Omental fat pad (tissue), 4 donors: ENCODE data around the gene NR2F1-AS1. TPM values are rescaled to one million over a fixed set of nuclear protein-coding genes. Genes with fewer than 3 reads are reported as not detected.
"Not testable (repeated sequence)": the region's sequence is repeated elsewhere in the genome, so short reads cannot be mapped to it uniquely, and the experiment has no call there.

Source experiments
- ATAC-seq: fragments of 150-250 bp; one replicate; pipeline ENCODE4 v1.9.1; 2016; ENCODE audit warnings: mild to moderate bottlenecking, moderate library complexity; ENCODE audit not compliant: low FRiP score
- DNase-seq: peaks from one replicate; pipeline ENCODE4 v3.0.0-alpha.2; 2019; ENCODE audit warnings: low spot score
- total RNA-seq, 4 donors: library from RNA; depleted of rRNA; stranded (reverse); fragments of >200 nt; gene quantifications; one replicate each; pipeline ENCODE4 v1.1.0, GENCODE V29; 2016
- TF ChIP-seq, protein P1 (sequence below), 3 donors: fragments of 450-650 bp; IDR thresholded peaks; one replicate each; pipeline ENCODE4 v1.5.1; 2016 to 2017; ENCODE audit warnings: antibody characterized with exemption in 3 of 3, mild to moderate bottlenecking in 3 of 3, moderate library complexity in 2 of 3

Gene NR2F1-AS1
- total RNA-seq, 4 donors from 2014 or later, result 17.3 to 31.0 (median 22.9) TPM

DNA sequence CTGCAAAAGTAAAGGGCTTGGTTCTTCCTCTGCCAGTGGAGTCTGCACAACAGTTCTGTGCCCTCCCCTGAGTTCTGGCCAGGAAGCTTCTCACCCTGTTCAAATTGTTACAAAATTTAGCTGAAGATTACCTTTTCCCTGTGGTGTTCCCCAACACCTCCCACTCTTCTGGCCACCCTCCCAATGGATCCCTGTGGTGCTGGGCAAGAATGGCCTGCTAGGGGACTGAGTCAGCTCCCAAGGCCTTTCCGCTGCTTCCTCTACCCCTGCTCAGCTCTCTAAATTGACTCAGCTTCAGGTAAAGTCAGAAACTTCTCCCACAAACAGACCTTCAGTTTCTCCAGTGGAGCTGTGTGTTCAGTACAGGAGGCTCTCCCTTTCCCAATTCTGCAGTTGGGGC is 186.0 kb downstream of the NR2F1-AS1 start:
- TF ChIP-seq, protein P1, sequence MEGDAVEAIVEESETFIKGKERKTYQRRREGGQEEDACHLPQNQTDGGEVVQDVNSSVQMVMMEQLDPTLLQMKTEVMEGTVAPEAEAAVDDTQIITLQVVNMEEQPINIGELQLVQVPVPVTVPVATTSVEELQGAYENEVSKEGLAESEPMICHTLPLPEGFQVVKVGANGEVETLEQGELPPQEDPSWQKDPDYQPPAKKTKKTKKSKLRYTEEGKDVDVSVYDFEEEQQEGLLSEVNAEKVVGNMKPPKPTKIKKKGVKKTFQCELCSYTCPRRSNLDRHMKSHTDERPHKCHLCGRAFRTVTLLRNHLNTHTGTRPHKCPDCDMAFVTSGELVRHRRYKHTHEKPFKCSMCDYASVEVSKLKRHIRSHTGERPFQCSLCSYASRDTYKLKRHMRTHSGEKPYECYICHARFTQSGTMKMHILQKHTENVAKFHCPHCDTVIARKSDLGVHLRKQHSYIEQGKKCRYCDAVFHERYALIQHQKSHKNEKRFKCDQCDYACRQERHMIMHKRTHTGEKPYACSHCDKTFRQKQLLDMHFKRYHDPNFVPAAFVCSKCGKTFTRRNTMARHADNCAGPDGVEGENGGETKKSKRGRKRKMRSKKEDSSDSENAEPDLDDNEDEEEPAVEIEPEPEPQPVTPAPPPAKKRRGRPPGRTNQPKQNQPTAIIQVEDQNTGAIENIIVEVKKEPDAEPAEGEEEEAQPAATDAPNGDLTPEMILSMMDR (IDR thresholded peaks at IDR 0.05), result no peak
- no peak for DNase-seq
- ATAC-seq, result no peak

DNA sequence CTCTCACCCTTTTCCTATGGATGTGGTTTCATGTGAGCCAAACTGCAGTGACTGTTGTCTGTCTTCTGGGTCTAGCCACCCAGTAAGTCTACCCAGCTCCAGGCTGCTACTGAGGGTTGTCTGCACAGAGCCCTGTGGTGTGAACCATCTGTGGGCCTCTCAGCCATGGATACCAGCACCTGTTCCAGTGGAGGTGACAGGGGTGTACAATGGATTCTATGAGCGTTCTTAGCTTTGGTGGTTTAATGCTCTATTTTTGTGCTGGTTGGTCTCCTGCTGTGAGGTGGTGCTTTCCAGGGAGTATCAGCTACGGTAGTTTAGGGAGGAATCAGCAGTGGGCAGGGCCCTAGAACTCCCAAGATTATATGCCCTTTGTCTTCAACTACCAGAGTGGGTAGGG is 186.7 kb downstream of the NR2F1-AS1 start:
- TF ChIP-seq, protein P1 (IDR thresholded peaks at IDR 0.05), result no peak
- DNase-seq (no peak), ATAC-seq (no peak)

DNA sequence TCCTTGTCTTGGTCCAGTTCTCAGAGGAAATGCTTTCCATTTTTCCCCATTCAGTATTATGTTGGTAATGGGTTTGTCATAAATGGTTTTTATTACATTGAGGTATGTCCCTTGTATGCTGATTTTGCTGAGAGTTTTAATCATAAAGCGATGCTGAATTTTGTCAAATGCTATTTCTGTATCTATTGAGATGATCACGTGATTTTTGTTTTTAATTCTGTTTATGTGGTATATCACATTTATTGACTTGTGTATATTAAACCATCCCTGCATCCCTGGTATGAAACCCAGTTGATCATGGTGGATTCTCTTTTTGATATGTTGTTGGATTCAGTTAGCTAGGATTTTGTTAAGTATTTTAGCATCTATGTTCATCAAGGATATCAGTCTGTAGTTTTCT is 189.8 kb downstream of the NR2F1-AS1 start:
- not testable (repeated sequence) for DNase-seq, ATAC-seq

DNA sequence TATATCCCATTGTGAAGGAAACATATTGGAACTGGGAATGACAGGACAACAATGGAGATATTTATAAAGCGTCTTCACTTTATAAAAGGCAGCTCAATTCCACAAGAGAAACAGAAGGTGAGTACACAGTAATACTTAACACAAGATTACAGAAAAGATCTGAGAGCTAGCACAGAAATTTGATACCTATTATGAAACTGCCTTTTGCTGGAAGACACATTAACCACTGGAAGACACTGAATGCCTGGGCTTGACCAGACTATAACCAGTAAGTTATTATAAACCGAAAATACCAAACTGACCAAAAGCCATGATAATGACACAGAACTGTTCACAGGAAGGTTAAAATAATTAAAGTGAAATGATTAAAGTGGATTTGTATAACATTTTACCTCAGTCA is 195.4 kb downstream of the NR2F1-AS1 start:
- ATAC-seq (no peak), DNase-seq (no peak)
- TF ChIP-seq, protein P1 (IDR thresholded peaks at IDR 0.05), result no peak

DNA sequence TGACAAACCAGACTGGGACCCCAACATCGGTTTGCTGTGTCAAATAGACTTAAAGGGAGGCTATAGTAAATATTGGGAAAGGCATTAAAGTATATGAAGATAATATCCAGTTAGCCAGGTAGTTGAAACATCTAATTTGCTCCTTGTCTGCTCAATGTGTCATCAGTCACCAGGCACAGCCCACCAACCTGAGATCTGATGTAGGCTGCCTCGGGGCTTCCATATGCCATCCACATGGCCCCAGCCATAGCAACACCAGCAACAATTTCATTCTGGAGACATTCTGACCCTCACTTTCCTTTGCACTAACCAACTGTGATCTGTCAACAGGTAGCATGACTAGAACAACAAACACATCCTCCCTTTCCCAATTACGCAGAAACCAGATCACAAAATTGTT is 196.0 kb downstream of the NR2F1-AS1 start:
- no peak for ATAC-seq
- DNase-seq, result no peak
- TF ChIP-seq, protein P1 (IDR thresholded peaks at IDR 0.05), result no peak

DNA sequence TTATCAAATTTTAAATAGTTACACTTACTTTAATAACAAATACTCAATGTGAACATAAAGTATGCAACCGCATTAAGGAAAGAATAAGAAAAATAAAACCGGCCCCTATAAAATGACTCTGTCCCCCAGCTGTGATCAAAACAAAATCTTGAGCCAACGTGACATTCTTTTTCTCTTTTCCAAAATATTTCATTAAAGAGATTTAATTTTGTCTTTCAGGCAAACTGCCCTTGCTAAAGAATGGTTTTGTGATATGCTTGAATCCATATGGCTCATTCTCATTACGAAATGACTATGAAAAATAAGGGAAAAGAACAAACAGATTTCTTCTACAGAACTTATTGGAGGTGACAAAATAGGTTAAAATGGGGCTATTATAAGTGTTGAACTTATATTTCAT is 197.0 kb downstream of the NR2F1-AS1 start:
- TF ChIP-seq, protein P1 (IDR thresholded peaks at IDR 0.05), result no peak
- ATAC-seq (no peak), DNase-seq (no peak)

DNA sequence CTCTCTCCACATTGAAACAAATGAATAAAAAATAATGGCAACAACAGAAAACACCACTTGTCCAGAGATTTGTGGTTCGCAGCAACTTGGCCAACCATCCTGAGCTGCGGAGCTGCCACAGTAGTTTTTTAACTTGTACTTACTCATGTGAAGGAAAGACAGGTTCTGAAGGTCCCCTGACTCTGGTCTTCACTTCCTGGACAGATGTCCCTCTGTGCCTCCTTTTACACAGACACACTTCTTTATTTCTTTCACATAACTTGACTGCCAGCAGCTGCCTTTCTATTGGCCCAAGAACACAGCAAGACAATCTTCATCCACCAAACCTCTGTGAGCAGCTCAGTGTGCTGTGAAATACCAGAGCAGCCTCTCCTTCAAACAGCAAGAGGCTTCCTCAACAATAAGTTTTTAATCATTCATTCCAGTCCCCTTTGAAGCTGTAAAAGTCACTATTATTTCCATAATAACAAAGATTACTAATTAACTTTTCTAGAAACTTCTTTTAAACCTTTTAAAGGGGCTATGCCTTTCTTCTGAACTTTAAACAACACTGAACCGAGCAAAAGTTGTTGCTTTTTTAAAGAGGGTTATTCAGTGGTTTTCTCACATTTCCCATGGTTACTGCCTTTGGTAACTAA is 198.7 kb downstream of the NR2F1-AS1 start:
- ATAC-seq (no peak), DNase-seq (no peak)
- TF ChIP-seq, protein P1 (IDR thresholded peaks at IDR 0.05), result no peak
